A549 treated with Mapracorat at 1 μM for 4 hours (cell line): ENCODE data around the gene APBB2. TPM values are rescaled to one million over a fixed set of nuclear protein-coding genes. Genes with fewer than 3 reads are reported as not detected.

ENCODE experiments used
- total RNA-seq: library from RNA; stranded (reverse); fragments of 200-300 nt; extraction: Qiagen RNA extraction; gene quantifications from 5 replicates; pipeline ENCODE4 v1.2.3, GENCODE V29; 2022

APBB2 gene
- total RNA-seq = 7.2 to 12.3 TPM (median 8.5 TPM) in 5 replicates

DNA sequence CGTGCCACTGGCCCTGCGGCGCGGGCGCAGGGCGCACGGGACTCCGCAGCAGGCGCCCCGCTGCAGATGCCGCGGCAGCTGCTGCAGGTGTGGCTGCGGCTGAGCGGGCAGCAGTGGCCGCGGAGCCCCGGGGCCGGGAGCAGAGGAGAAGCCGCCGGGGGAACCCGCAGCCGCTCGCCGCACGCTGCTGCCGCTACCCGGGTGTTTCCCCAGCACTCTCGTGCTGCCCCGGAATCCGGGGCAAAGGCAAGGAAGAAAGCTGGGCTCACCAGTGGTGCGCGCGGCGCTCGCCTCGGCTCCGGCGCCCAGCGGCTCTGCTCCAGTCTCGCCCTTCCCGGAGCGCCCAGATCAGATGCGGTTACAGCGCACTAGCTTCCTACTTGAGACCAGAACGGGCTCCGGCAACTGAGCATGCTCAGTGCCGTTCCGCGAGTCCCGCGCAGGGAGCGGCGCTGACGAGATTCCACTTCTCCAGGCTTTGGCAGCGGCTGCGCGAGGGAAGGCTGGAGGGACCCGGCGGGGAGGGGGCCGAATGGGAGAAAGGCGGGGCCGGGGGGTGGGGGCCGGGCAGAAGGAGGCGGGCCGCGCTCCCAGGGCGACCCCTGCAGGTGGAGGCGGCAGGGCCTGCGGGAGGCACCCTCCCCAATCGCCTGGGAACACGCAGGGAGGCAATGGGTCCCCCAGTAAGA is at the start of gene APBB2:
Gene APBB2, minus strand, starts transcription at position 407 of the 689 bp plus-strand sequence. CDS start 181,288 bp downstream, outside the sequence.

DNA sequence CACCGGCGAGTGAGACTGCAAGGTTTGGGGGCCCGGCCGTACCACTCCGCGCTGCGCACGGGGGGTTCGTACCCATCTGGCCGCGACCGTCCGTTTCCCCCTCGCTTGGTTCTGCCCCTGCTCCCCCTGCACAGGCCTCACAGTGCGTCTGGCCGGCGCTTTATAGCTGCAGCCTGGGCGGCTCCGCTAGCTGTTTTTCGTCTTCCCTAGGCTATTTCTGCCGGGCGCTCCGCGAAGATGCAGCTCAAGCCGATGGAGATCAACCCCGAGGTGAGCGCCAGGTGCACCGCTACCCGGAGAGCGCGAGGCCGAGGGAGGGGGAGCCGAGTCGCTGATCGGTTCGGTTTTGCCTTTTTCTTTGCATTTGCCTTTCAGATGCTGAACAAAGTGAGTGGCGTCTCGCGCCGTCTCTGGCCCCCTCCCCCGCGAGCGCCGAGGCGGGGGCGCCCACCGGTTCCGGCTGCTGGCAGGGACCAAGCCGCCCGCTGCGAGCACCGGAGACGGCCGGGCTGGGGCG is 42.5 kb upstream of the APBB2 start, which contains the start of gene UCHL1:
Gene UCHL1, plus strand, starts transcription at position 189 of the 517 bp plus-strand sequence. Its CDS starts 49 bp downstream, at position 238.

Other genes with a start within 250 kb of the APBB2 start
- 937 to 1,027 TPM (median 984 TPM) in 5 replicates for gene UCHL1, start 42.4 kb upstream of the APBB2 start, total RNA-seq